Vagina (tissue), 2 donors: ENCODE measurements around the gene KCNJ10.

Experiments
- POLR2A ChIP-seq, 2 donors: fragments of 450-650 bp; IDR thresholded peaks; one replicate each; pipeline ENCODE4 v1.6.1; 2017; ENCODE audit warnings: antibody characterized with exemption in 2 of 2, mild to moderate bottlenecking in 2 of 2, moderate library complexity in 2 of 2
- TF ChIP-seq, protein P1 (sequence below), 3 experiments: fragments of 450-650 bp in 2 of 3; fragments of 200-600 bp in 1 of 3; sonication (generic) in 1 of 3; IDR thresholded peaks; one replicate each; pipeline ENCODE4 v1.5.1; 2017 to 2019; ENCODE audit warnings: antibody characterized with exemption in 3 of 3, mild to moderate bottlenecking in 2 of 3, moderate library complexity in 2 of 3

DNA sequence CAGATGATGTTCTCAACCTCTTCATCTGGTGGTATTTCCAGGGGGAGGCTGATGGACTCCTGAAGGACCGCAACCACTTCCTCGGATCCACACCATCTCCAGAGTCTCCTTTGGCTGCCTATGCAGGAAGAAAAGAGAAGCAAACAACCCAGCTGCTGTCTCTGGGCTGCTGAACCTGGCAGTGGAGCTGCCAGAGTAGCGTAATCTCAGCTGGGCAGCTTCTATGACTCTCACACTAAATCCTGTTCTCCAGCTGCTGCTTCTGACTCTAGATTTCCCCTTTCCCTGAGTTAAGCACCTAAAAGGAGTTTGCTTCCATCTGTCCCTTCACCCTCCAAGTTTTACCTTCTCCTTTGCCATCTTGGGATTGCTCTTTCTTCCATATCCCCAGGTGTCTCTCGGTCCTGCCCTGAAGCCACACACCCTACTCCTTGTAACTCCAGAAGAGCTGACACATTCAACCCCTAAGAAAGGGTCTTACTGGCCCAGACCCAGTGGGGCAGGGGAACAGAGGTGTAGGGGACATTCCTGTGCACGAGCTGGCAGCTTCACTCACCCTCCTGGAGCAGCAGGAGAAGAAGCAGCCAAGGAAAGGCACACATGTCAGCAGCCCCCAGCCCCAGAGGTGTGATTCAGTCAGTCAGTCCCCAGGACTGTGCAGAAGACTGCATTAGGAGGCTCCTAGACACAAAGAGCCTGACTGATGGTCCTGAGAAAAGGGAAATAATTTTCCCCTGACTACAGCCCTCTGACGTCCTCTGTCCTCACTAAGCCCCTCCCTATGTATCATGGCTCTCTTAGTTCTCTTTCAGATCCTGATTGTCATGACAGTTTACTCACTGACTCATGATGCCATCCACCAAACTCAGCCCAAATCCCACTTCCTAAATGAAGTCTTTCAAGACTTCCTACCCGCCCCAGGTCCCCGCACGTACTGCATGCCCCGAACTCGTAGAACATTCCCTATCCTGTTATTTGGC is 116.1 kb downstream of the KCNJ10 start, which contains the start of gene SLAMF9:
- TF ChIP-seq, protein P1, sequence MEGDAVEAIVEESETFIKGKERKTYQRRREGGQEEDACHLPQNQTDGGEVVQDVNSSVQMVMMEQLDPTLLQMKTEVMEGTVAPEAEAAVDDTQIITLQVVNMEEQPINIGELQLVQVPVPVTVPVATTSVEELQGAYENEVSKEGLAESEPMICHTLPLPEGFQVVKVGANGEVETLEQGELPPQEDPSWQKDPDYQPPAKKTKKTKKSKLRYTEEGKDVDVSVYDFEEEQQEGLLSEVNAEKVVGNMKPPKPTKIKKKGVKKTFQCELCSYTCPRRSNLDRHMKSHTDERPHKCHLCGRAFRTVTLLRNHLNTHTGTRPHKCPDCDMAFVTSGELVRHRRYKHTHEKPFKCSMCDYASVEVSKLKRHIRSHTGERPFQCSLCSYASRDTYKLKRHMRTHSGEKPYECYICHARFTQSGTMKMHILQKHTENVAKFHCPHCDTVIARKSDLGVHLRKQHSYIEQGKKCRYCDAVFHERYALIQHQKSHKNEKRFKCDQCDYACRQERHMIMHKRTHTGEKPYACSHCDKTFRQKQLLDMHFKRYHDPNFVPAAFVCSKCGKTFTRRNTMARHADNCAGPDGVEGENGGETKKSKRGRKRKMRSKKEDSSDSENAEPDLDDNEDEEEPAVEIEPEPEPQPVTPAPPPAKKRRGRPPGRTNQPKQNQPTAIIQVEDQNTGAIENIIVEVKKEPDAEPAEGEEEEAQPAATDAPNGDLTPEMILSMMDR (IDR thresholded peaks at IDR 0.05): no peak
- no peak for TF ChIP-seq POLR2A (IDR thresholded peaks at IDR 0.05)
